NCI-H146 (cell line): Measurements from ENCODE around the gene B3GAT2.

ENCODE experiments used
- DNase-seq: peaks from one replicate; lab custom pipeline; 2025; lab: John Stamatoyannopoulos, UW

Gene B3GAT2

GRCh38 chr6:70841112-70841511, 115.7 kb downstream of the B3GAT2 start:
- no peak for DNase-seq

- DNase-seq = peak; percentile 30
Measured at GRCh38 chr6:70839286-70840266, 117.3 kb downstream of the B3GAT2 start.

- no peak for DNase-seq
Measured at GRCh38 chr6:70838907-70839285, 118.0 kb downstream of the B3GAT2 start.

- no peak for DNase-seq
Measured at GRCh38 chr6:70834520-70834919, 122.3 kb downstream of the B3GAT2 start.

DNA sequence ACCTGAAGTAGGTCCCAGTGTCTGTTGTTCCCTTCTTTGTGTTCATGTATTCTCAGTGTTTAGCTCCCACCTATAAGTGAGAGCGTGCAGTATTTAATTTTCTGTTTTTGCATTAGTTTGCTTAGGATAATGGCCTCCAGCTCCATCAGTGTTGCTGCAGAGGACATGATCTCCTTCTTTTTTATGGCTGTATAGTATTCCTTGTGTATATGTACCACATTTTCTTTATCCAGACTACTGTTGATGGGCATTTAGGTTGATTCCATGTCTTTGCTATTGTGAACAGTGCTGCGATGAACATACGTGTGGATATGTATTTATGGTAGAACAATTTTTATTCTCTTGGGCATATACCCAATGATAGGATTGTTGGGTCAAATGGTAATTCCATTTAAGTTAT, 125.4 kb downstream of the B3GAT2 start:
- no peak for DNase-seq

DNA sequence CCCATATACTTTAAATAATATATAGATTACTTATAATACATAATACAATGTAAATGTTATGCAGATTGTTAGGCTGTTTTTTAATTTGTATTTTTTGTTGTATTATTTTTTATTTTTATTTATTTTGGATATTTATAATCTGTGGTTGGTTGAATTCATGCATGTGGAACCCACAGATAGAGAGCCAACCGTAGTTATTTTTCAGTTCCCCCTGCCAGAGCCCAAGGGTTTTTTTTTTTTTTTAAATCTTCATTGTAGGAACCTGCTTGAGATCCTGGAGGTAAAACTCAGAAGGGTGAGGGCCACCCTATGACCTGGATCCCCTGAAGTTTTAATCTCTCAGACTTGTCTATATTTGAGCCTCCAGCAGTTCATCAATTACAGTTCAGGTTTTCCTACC, 133.2 kb downstream of the B3GAT2 start:
- no peak for DNase-seq

DNA sequence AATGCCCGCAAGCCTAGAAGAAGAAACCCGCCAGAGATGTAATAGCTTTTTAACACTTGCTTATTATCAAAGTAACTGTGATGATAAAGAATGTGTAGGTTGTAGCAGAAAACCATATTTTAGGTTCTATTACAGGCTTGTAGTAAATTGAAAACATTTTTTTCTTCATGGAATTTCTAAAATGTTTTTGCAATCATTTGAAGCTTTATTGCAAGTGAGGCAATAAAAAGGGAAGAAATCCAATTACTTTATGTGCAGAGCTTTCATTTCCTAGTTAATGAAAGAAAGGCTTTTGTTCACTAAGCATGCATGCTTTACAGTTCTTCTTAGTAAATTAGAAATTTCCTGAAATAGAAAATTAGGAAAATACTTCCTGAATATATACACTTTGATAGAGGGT, 135.1 kb downstream of the B3GAT2 start:
- DNase-seq = no peak

GRCh38 chr6:70820778-70821177, 136.1 kb downstream of the B3GAT2 start:
- DNase-seq = no peak

DNA sequence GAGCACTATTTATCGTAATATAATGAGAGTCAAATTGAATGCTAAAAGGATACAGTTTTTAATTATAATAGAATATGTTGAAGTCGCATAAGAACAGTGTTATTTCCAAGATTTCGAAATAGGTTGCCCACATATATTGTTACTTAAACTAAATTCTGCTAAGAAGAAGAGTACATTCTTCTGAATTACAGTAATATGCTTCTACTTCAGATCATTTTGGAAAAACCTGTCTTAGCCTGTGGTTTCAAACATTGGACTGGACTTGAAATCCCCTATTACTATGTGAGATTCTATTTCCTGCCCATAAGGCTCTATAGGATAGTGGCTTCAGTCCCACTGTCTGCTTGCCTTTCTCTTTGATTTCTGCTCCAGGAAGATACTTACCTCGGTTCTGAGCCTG, 137.2 kb downstream of the B3GAT2 start:
- DNase-seq = no peak

- DNase-seq = no peak
Measured at GRCh38 chr6:70813885-70814284, 143.0 kb downstream of the B3GAT2 start.

- DNase-seq = no peak
Measured at GRCh38 chr6:70811788-70812187, 145.1 kb downstream of the B3GAT2 start.
